Loucy (cell line): Measurements from ENCODE around the gene DBF4B.

ENCODE experiments used
- CTCF ChIP-seq: fragments of 200-600 bp; sonication (generic); conservative IDR thresholded peaks from 2 replicates; pipeline ENCODE4 v1.5.1; 2014; ENCODE audit warnings: mild to moderate bottlenecking, antibody characterized with exemption, low read length
- EZH2phosphoT487 ChIP-seq: fragments of 200-600 bp; IDR thresholded peaks from 2 replicates; pipeline ENCODE4 v1.6.1; 2018; ENCODE audit warnings: antibody characterized with exemption, mild to moderate bottlenecking, moderate library complexity, borderline replicate concordance

- peak; percentile 92 for TF ChIP-seq CTCF
- no peak for TF ChIP-seq EZH2phosphoT487
These were observed 66.0 kb downstream of the DBF4B start for GRCh38 chr17:44774271-44775135.
